Activated T-cell treated with anti-CD3 and anti-CD28 coated beads, Interleukin-2, amount 50 U/mL, for 72 hours (primary cell): ENCODE data around the gene BRPF1. TPM values are rescaled to one million over a fixed set of nuclear protein-coding genes. Genes with fewer than 3 reads are reported as not detected.

ENCODE experiments used
- ATAC-seq, 2 donors: fragments of 150-1000 bp; cut with Tn5 transposase; replicated peaks in 1 of 2; 2 replicates each; pipeline ENCODE4 v1.10.0; 2021; ENCODE audit warnings: moderate library complexity in 2 of 2, mild to moderate bottlenecking in 1 of 2
- DNase-seq, 2 donors: peaks; one replicate each; pipeline ENCODE4 v3.0.0; 2021 to 2022; ENCODE audit warnings: mixed read lengths in 1 of 2
- H3K27ac Mint-ChIP-seq: one replicate; pipeline ENCODE4 v1.8.0; 2022; ENCODE audit warnings: mild to moderate bottlenecking, moderate library complexity, mixed read lengths
- H3K27me3 Mint-ChIP-seq: one replicate; pipeline ENCODE4 v1.8.0; 2022; ENCODE audit warnings: low read depth, mixed read lengths
- H3K36me3 Mint-ChIP-seq, 2 donors: one replicate each; pipeline ENCODE4 v1.8.0; 2022; ENCODE audit warnings: mixed read lengths in 2 of 2, mild to moderate bottlenecking in 1 of 2; ENCODE audit not compliant: insufficient read depth in 2 of 2
- H3K4me1 Mint-ChIP-seq: one replicate; pipeline ENCODE4 v1.8.0; 2022; ENCODE audit warnings: low read depth, mixed read lengths
- H3K4me3 Mint-ChIP-seq, 2 donors: one replicate each; pipeline ENCODE4 v1.8.0; 2022; ENCODE audit warnings: mild to moderate bottlenecking in 2 of 2, mixed read lengths in 2 of 2, moderate library complexity in 2 of 2
- H3K9me3 Mint-ChIP-seq, 2 donors: one replicate each; pipeline ENCODE4 v1.8.0; 2022; ENCODE audit warnings: mixed read lengths in 2 of 2
- total RNA-seq, 2 donors: library from RNA; stranded (reverse); gene quantifications; one replicate each; pipeline ENCODE4 v1.2.3, GENCODE V29; 2022

The BRPF1 gene
- total RNA-seq, 2 donors from 2014 or later = 34.6 to 42.7 TPM

DNA sequence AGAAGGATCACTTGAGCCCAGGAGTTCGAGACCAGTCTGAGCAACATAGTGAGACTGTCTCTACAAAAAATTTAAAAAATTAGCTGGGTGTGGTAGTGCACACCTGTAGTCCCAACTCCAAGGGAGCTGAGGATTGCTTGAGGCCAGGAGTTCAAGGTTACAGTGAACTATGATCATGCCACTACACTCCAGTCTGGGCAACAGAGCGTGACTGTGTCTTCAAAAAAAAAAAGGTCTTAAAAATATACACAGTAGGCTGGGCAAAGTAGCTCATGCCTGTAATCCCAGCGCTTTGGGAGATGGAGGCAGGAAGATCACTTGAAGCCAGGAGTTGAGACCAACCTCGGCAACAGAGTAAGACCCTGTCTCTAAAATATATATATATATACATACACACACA, 49.4 kb downstream of the BRPF1 start:
- peak overlapping the region; percentile 81 for H3K27ac Mint-ChIP-seq
- ATAC-seq (no peak), DNase-seq (no peak)
- H3K36me3 Mint-ChIP-seq = peaks cover 13 to 25% of the 10 kb centered on the region in 2 donors
- no peaks in the 10 kb centered on the region for H3K27me3 Mint-ChIP-seq
- peak overlapping the region; percentile 42 to 82 for H3K4me3 Mint-ChIP-seq
- peaks cover 0 to 3% of the 10 kb centered on the region in 2 donors for H3K9me3 Mint-ChIP-seq
- peaks cover 74% of the 10 kb centered on the region for H3K4me1 Mint-ChIP-seq

- H3K4me1 Mint-ChIP-seq = peaks cover 73% of the 10 kb centered on the region
- H3K27me3 Mint-ChIP-seq = no peaks in the 10 kb centered on the region
- peak overlapping the region in 1 of 2 donors; percentile 39 for H3K4me3 Mint-ChIP-seq
- peaks cover 0 to 3% of the 10 kb centered on the region in 2 donors for H3K9me3 Mint-ChIP-seq
- H3K36me3 Mint-ChIP-seq = peaks cover 17 to 30% of the 10 kb centered on the region in 2 donors
- ATAC-seq = no peak
- H3K27ac Mint-ChIP-seq = peak overlapping the region; percentile 85
- no peak for DNase-seq
These were observed 50.0 kb downstream of the BRPF1 start for GRCh38 chr3:9781551-9781950.

GRCh38 chr3:9781978-9782603, 50.6 kb downstream of the BRPF1 start:
- Mint-ChIP-seq H3K27me3 (no peaks in the 10 kb centered on the region), H3K4me1 (peaks cover 73% of the 10 kb centered on the region), H3K9me3 (peaks cover 0 to 3% of the 10 kb centered on the region in 2 donors), H3K27ac (peak overlapping the region; percentile 35), H3K36me3 (peaks cover 17 to 33% of the 10 kb centered on the region in 2 donors), H3K4me3 (no peak overlapping the region)
- ATAC-seq = no peak
- DNase-seq = no peak

GRCh38 chr3:9782770-9783169, 51.2 kb downstream of the BRPF1 start:
- peaks cover 0 to under 1% of the 10 kb centered on the region in 2 donors for H3K9me3 Mint-ChIP-seq
- H3K27ac Mint-ChIP-seq = peak overlapping the region; percentile 35
- no peak for DNase-seq
- peaks cover 73% of the 10 kb centered on the region for H3K4me1 Mint-ChIP-seq
- ATAC-seq = no peak
- no peaks in the 10 kb centered on the region for H3K27me3 Mint-ChIP-seq
- peaks cover 20 to 35% of the 10 kb centered on the region in 2 donors for H3K36me3 Mint-ChIP-seq
- no peak overlapping the region for H3K4me3 Mint-ChIP-seq

GRCh38 chr3:9783954-9784353, 52.4 kb downstream of the BRPF1 start:
- ATAC-seq = no peak
- no peaks in the 10 kb centered on the region for H3K27me3 Mint-ChIP-seq

GRCh38 chr3:9784965-9785364, 53.4 kb downstream of the BRPF1 start:
- Mint-ChIP-seq H3K36me3 (peaks cover 24 to 46% of the 10 kb centered on the region in 2 donors), H3K27ac (no peak overlapping the region), H3K9me3 (no peaks in the 10 kb centered on the region), H3K4me1 (peaks cover 72% of the 10 kb centered on the region), H3K27me3 (no peaks in the 10 kb centered on the region), H3K4me3 (no peak overlapping the region)
- DNase-seq (no peak), ATAC-seq (no peak)

More at GRCh38 chr3:9783954-9784353, 52.4 kb downstream of the BRPF1 start:
- no peak for DNase-seq
- Mint-ChIP-seq H3K4me3 (no peak overlapping the region), H3K9me3 (no peaks in the 10 kb centered on the region), H3K27ac (no peak overlapping the region), H3K4me1 (peaks cover 72% of the 10 kb centered on the region), H3K36me3 (peaks cover 20 to 37% of the 10 kb centered on the region in 2 donors)

DNA sequence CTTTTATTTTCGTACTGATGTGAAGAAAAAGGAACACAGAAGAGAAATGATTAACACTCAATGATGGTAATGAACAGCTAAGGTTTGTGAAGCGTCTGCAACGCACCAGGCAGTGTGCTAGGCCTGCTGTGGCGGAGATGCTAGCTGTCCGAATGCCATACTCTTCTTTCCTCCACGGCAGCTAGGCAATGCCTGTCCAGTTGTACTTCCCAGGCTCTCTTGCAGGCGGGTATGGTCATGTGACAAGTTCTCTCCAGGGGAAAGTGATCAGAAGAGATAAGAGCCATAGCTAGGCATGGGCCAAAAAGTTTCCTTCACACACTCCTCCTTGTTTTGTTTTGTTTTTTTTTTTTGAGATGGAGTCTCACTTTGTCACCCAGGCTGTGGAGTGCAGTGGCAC, 54.1 kb downstream of the BRPF1 start:
- peaks cover 27 to 46% of the 10 kb centered on the region in 2 donors for H3K36me3 Mint-ChIP-seq
- no peaks in the 10 kb centered on the region for H3K9me3 Mint-ChIP-seq
- peaks cover 72% of the 10 kb centered on the region for H3K4me1 Mint-ChIP-seq
- no peak overlapping the region for H3K27ac Mint-ChIP-seq
- no peak overlapping the region for H3K4me3 Mint-ChIP-seq
- H3K27me3 Mint-ChIP-seq = no peaks in the 10 kb centered on the region
- no peak for DNase-seq
- no peak for ATAC-seq

- H3K9me3 Mint-ChIP-seq = no peaks in the 10 kb centered on the region
- H3K4me1 Mint-ChIP-seq = peaks cover 72% of the 10 kb centered on the region
- H3K4me3 Mint-ChIP-seq = no peak overlapping the region
- no peak for ATAC-seq
- H3K27ac Mint-ChIP-seq = peak overlapping the region; percentile 39
- H3K27me3 Mint-ChIP-seq = no peaks in the 10 kb centered on the region
- peaks cover 27 to 41% of the 10 kb centered on the region in 2 donors for H3K36me3 Mint-ChIP-seq
- DNase-seq = no peak
These were observed 54.7 kb downstream of the BRPF1 start for GRCh38 chr3:9786209-9786739.

- Mint-ChIP-seq H3K9me3 (no peaks in the 10 kb centered on the region), H3K27me3 (no peaks in the 10 kb centered on the region), H3K4me1 (peaks cover 75% of the 10 kb centered on the region), H3K36me3 (peaks cover 30 to 39% of the 10 kb centered on the region in 2 donors), H3K4me3 (peak overlapping the region; percentile 45 to 52), H3K27ac (peak overlapping the region; percentile 25)
- DNase-seq (no peak), ATAC-seq (peak in 1 of 2 donors; percentile 0)
These were observed 55.5 kb downstream of the BRPF1 start for GRCh38 chr3:9786825-9787669.

GRCh38 chr3:9787714-9788113, 56.2 kb downstream of the BRPF1 start:
- H3K4me1 Mint-ChIP-seq = peaks cover 69% of the 10 kb centered on the region

DNA sequence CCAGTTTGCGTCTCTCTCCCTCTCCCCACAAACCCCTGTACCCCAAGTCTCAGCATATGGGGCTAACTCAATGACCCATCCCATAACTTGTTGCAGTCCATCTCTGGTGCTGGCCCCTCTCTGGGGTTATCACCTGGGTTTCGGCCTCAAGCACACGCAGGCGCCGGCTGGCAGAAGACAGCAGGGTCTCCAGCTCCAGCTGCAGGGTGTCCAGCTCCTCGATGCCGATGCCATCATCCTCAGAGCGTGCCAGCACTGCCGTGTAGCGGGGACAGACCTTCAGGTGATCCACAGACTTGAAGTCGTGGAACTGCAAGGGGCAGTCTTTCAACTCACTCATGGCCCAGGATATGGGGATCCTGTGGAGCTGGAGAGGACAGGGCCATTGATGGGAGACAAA, 59.6 kb downstream of the BRPF1 start:
- DNase-seq (no peak), ATAC-seq (no peak)
- Mint-ChIP-seq H3K9me3 (no peaks in the 10 kb centered on the region), H3K27me3 (no peaks in the 10 kb centered on the region), H3K27ac (no peak overlapping the region), H3K4me3 (peak overlapping the region; percentile 91 to 95), H3K36me3 (peaks cover 31 to 42% of the 10 kb centered on the region in 2 donors), H3K4me1 (peaks cover 84% of the 10 kb centered on the region)

More at GRCh38 chr3:9787714-9788113, 56.2 kb downstream of the BRPF1 start:
- DNase-seq (peak in 1 of 2 donors; percentile 57), ATAC-seq (peak; percentile 56 to 67)
- Mint-ChIP-seq H3K9me3 (no peaks in the 10 kb centered on the region), H3K27me3 (no peaks in the 10 kb centered on the region), H3K27ac (peak overlapping the region; percentile 25), H3K36me3 (peaks cover 26 to 39% of the 10 kb centered on the region in 2 donors), H3K4me3 (peak overlapping the region; percentile 45 to 52)

DNA sequence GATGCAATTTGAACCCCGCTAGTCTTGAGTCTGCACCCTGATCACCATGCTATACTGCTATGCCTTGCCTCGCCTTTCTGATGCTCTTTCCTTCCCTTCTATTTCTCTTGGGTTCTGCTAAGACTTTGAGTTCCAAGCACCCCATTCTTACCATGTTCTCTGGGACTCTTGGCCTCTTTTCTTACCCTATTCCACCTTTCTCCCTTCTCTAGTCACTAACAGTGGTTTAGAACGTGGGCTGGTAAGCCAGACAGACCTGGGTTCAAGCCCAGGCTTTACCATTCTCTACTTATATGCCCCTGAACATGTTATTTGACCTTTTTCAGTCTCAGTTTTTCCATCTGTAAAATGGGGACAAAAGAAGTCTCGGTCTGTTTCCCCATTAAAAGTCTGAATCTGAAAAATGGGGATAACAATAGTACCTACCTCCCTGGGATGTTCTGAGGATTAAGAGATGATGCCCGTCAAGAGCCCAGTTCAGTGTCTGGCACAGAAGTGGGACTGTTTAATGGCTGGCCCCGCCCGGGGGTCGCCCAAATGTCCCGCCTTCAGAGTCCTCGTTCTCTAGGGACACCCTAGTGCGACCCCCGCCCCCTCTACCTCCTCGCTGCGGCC, 60.4 kb downstream of the BRPF1 start:
- H3K27me3 Mint-ChIP-seq = no peaks in the 10 kb centered on the region
- peak overlapping the region; percentile 98 for H3K27ac Mint-ChIP-seq
- peaks cover 28 to 36% of the 10 kb centered on the region in 2 donors for H3K36me3 Mint-ChIP-seq
- DNase-seq (no peak), ATAC-seq (no peak)
- H3K9me3 Mint-ChIP-seq = no peaks in the 10 kb centered on the region
- peaks cover 83% of the 10 kb centered on the region for H3K4me1 Mint-ChIP-seq
- peak overlapping the region; percentile 91 to 95 for H3K4me3 Mint-ChIP-seq
